DND-41 (cell line): ENCODE measurements around the gene TMEM63C.

ENCODE experiments used
- CTCF ChIP-seq: IDR thresholded peaks from 2 replicates; pipeline ENCODE4 v1.5.1; 2012; ENCODE audit warnings: borderline replicate concordance, low read length, moderate library complexity, mild to moderate bottlenecking; ENCODE audit not compliant: poor library complexity, severe bottlenecking; ENCODE audit errors: extremely low read depth
- EZH2 ChIP-seq: IDR thresholded peaks from 3 replicates; pipeline ENCODE4 v1.6.1; 2012; ENCODE audit warnings: borderline replicate concordance, low read depth, mild to moderate bottlenecking, moderate library complexity, low read length, inconsistent platforms; ENCODE audit not compliant: severe bottlenecking

GRCh38 chr14:77140359-77141213 is 41.0 kb upstream of the TMEM63C start:
- TF ChIP-seq CTCF (no peak), EZH2 (no peak)
